Measurements from ENCODE around the gene USP32.

DNA sequence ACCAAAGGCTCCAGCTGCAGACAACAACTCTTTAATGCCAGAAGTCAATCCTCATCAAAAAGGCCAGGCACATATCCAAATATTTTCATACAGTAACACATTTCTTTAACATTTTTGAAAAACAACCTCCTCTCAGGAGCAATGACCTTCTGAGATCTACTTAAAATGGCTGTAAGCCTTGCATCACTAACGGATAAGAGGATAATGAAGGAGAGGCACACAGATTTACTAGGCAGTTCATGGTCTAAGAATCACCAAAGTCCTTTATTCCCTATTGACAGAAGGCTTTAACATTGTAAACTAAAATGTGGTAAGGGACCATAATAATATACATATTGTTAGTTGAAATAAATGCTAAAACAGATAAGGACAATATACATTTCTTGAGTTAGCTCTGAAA, 114.7 kb downstream of the USP32 start:
- TF ChIP-seq, protein P1, sequence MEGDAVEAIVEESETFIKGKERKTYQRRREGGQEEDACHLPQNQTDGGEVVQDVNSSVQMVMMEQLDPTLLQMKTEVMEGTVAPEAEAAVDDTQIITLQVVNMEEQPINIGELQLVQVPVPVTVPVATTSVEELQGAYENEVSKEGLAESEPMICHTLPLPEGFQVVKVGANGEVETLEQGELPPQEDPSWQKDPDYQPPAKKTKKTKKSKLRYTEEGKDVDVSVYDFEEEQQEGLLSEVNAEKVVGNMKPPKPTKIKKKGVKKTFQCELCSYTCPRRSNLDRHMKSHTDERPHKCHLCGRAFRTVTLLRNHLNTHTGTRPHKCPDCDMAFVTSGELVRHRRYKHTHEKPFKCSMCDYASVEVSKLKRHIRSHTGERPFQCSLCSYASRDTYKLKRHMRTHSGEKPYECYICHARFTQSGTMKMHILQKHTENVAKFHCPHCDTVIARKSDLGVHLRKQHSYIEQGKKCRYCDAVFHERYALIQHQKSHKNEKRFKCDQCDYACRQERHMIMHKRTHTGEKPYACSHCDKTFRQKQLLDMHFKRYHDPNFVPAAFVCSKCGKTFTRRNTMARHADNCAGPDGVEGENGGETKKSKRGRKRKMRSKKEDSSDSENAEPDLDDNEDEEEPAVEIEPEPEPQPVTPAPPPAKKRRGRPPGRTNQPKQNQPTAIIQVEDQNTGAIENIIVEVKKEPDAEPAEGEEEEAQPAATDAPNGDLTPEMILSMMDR (IDR thresholded peaks at IDR 0.05; ENCODE audit: low read length): no peak
- no peak for TF ChIP-seq EZH2 (IDR thresholded peaks at IDR 0.05; ENCODE audit: borderline replicate concordance, low read length)

All from OCI-LY1 (cell line).